ENCODE data around the gene DAB1.

The DAB1 gene

DNA sequence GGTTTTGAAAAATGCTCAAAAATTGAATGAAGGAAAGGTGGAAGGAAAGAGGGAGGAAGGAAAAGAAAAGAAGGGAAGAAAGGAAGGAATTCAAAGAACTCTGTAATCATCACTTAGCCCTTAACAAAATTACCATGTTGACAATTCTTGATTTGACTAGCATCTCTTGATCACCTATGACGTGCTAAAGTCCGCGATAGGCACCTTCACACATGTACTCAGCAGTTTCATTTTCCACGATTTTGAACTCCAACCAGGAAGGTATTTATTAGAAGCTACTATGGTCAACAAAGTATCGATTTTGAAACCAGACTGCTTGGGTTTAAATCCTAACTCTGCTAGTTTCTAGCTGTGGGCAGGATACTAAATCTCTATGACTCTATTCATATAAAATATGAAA is 146.9 kb downstream of the DAB1 start:
- no peak overlapping the region for H3K4me3 ChIP-seq (ENCODE audit: low read length)

GRCh38 chr1:57272601-57273000 is 151.3 kb downstream of the DAB1 start:
- Histone ChIP-seq H3K4me1 (ENCODE audit: insufficient read depth, low read length) (peaks cover 10% of the 10 kb centered on the region), H3K36me3 (ENCODE audit: insufficient read depth, low read length) (no peaks in the 10 kb centered on the region), H3K4me3 (ENCODE audit: low read length) (no peak overlapping the region), H3K27ac (ENCODE audit: low read depth, low read length) (no peak overlapping the region), H3K9me3 (ENCODE audit: insufficient read depth, low read depth, low read length) (no peaks in the 10 kb centered on the region), H3K27me3 (ENCODE audit: insufficient read depth, low read length) (no peaks in the 10 kb centered on the region), H3K9ac (ENCODE audit: low read depth, low read length) (no peak overlapping the region)
- 82% methylated on average over 2 of the region's 2 CpGs for WGBS

More for the DNA sequence above, 146.9 kb downstream of the DAB1 start:
- WGBS = 77% methylated on average over 5 of the region's 5 CpGs
- Histone ChIP-seq H3K9ac (ENCODE audit: low read depth, low read length) (no peak overlapping the region), H3K27me3 (ENCODE audit: insufficient read depth, low read length) (no peaks in the 10 kb centered on the region), H3K36me3 (ENCODE audit: insufficient read depth, low read length) (no peaks in the 10 kb centered on the region), H3K4me1 (ENCODE audit: insufficient read depth, low read length) (no peaks in the 10 kb centered on the region; the same call in 1 of the 2 replicates), H3K9me3 (ENCODE audit: insufficient read depth, low read depth, low read length) (no peaks in the 10 kb centered on the region), H3K27ac (ENCODE audit: low read depth, low read length) (no peak overlapping the region)

DNA sequence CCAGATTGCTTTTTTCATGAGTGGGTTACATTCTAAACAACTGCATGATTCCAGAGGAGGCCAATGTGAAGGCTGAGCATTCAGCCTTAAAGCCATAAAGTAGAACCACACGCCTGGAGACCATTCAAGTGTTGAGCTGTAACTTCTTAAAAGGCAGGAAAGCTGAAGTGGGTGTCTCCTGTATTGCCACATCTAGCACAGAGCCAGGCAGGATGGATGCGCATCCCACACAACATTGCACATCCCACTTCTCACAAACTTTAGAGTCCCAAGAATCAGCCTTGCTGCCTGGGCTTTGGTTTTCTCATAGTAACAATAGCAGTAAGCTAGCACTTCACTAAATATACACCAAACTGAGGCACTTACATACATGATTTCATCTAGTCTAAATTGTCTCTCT is 151.7 kb downstream of the DAB1 start:
- H3K36me3 ChIP-seq (ENCODE audit: insufficient read depth, low read length) = no peaks in the 10 kb centered on the region
- H3K4me1 ChIP-seq (ENCODE audit: insufficient read depth, low read length) = peaks cover 10% of the 10 kb centered on the region
- H3K27me3 ChIP-seq (ENCODE audit: insufficient read depth, low read length) = no peaks in the 10 kb centered on the region
- H3K4me3 ChIP-seq (ENCODE audit: low read length) = no peak overlapping the region
- H3K9ac ChIP-seq (ENCODE audit: low read depth, low read length) = no peak overlapping the region
- WGBS = 95% methylated on average over 2 of the region's 2 CpGs
- H3K9me3 ChIP-seq (ENCODE audit: insufficient read depth, low read depth, low read length) = no peaks in the 10 kb centered on the region
- no peak overlapping the region for H3K27ac ChIP-seq (ENCODE audit: low read depth, low read length)

- no peak overlapping the region for H3K27ac ChIP-seq (ENCODE audit: low read depth, low read length)
- no peaks in the 10 kb centered on the region for H3K36me3 ChIP-seq (ENCODE audit: insufficient read depth, low read length)
- no peak overlapping the region for H3K9ac ChIP-seq (ENCODE audit: low read depth, low read length)
- 91% methylated on average over 8 of the region's 8 CpGs for WGBS
- H3K27me3 ChIP-seq (ENCODE audit: insufficient read depth, low read length) = no peaks in the 10 kb centered on the region
- no peak overlapping the region for H3K4me3 ChIP-seq (ENCODE audit: low read length)
- peaks cover 10% of the 10 kb centered on the region for H3K4me1 ChIP-seq (ENCODE audit: insufficient read depth, low read length)
- H3K9me3 ChIP-seq (ENCODE audit: insufficient read depth, low read depth, low read length) = no peaks in the 10 kb centered on the region
These were observed 152.7 kb downstream of the DAB1 start for GRCh38 chr1:57270927-57271698.

GRCh38 chr1:57269630-57270225 is 154.1 kb downstream of the DAB1 start:
- no peak overlapping the region for H3K27ac ChIP-seq (ENCODE audit: low read depth, low read length)
- 71% methylated on average over 10 of the region's 10 CpGs for WGBS
- H3K9me3 ChIP-seq (ENCODE audit: insufficient read depth, low read depth, low read length) = no peaks in the 10 kb centered on the region
- no peaks in the 10 kb centered on the region for H3K27me3 ChIP-seq (ENCODE audit: insufficient read depth, low read length)
- H3K4me1 ChIP-seq (ENCODE audit: insufficient read depth, low read length) = peaks cover 10% of the 10 kb centered on the region
- H3K36me3 ChIP-seq (ENCODE audit: insufficient read depth, low read length) = no peaks in the 10 kb centered on the region
- no peak overlapping the region for H3K4me3 ChIP-seq (ENCODE audit: low read length)
- no peak overlapping the region for H3K9ac ChIP-seq (ENCODE audit: low read depth, low read length)

- no peaks in the 10 kb centered on the region for H3K9me3 ChIP-seq (ENCODE audit: insufficient read depth, low read depth, low read length)
- H3K27me3 ChIP-seq (ENCODE audit: insufficient read depth, low read length) = no peaks in the 10 kb centered on the region
- no peak overlapping the region for H3K9ac ChIP-seq (ENCODE audit: low read depth, low read length)
- H3K4me3 ChIP-seq (ENCODE audit: low read length) = no peak overlapping the region
- H3K27ac ChIP-seq (ENCODE audit: low read depth, low read length) = no peak overlapping the region
- no peaks in the 10 kb centered on the region for H3K36me3 ChIP-seq (ENCODE audit: insufficient read depth, low read length)
- WGBS = 90% methylated on average over 5 of the region's 5 CpGs
- peaks cover 20% of the 10 kb centered on the region for H3K4me1 ChIP-seq (ENCODE audit: insufficient read depth, low read length)
These were observed 158.8 kb downstream of the DAB1 start for GRCh38 chr1:57265104-57265503.

- Histone ChIP-seq H3K9me3 (ENCODE audit: insufficient read depth, low read depth, low read length) (no peaks in the 10 kb centered on the region), H3K4me3 (ENCODE audit: low read length) (no peak overlapping the region), H3K4me1 (ENCODE audit: insufficient read depth, low read length) (peaks cover 10% of the 10 kb centered on the region), H3K9ac (ENCODE audit: low read depth, low read length) (no peak overlapping the region), H3K36me3 (ENCODE audit: insufficient read depth, low read length) (no peaks in the 10 kb centered on the region), H3K27ac (ENCODE audit: low read depth, low read length) (no peak overlapping the region; the same call in 1 of the 2 replicates), H3K27me3 (ENCODE audit: insufficient read depth, low read length) (no peaks in the 10 kb centered on the region)
- 45% methylated on average over 2 of the region's 3 CpGs for WGBS
These were observed 161.4 kb downstream of the DAB1 start for GRCh38 chr1:57262472-57262871.

DNA sequence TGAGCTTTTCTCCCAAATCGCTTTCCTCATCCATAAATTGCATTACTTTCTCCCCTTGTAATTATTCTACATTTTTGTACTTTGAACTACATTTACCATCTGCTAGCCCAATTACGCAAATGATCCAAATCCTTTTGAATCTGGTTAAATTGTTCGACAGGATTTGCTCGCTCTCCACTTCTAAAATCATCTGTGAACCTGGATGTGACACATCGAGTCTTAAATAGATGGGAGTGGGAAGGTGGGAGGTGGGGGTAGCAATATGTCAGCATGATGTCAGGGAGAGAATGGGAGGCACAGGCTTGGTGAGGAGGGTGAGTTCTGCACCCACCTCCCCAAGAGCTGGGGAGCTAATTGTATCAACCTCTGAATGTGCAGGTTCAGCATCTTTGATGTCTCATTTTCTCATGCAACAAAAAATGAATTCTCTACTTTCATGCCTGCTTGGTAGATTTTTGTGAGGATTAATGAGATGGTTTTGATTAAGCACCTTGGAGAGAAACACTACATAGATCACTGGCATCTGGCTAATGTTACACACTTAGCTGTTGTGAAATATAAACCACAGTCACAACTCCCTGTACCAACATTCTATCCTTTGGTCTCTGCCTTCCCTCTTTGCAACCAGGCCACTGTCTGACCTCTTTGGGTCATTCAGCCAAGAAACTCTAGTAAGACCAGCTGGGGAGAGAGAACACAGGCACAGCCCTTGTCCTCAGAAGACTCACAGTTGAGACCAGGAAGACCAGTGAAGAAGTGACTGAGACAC is 165.1 kb downstream of the DAB1 start:
- no peaks in the 10 kb centered on the region for H3K27me3 ChIP-seq (ENCODE audit: insufficient read depth, low read length)
- H3K4me3 ChIP-seq (ENCODE audit: low read length) = no peak overlapping the region
- no peak overlapping the region for H3K9ac ChIP-seq (ENCODE audit: low read depth, low read length)
- no peak overlapping the region for H3K27ac ChIP-seq (ENCODE audit: low read depth, low read length)
- H3K36me3 ChIP-seq (ENCODE audit: insufficient read depth, low read length) = no peaks in the 10 kb centered on the region
- H3K9me3 ChIP-seq (ENCODE audit: insufficient read depth, low read depth, low read length) = no peaks in the 10 kb centered on the region
- WGBS = 98% methylated on average over 5 of the region's 5 CpGs
- peaks cover 10% of the 10 kb centered on the region for H3K4me1 ChIP-seq (ENCODE audit: insufficient read depth, low read length)

DNA sequence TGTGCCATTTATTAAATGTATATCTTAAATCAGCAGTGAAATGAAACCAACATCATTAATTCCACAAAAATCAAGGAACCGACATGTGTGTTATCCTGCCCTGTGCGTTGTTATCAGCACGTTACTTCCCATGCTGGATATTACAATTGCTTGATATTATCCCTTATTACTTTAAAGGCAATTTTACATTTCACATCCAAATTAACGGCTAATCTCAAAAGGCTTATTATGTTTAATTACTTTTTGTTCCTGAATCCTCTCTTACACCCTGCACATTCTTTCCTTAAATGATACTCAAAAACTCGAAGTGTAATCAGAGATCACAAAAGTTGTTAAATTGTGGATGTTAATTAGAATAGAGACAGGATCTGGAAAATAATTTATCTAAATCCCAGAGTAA is 167.9 kb downstream of the DAB1 start:
- Histone ChIP-seq H3K27ac (ENCODE audit: low read depth, low read length) (no peak overlapping the region), H3K9ac (ENCODE audit: low read depth, low read length) (no peak overlapping the region), H3K36me3 (ENCODE audit: insufficient read depth, low read length) (no peaks in the 10 kb centered on the region), H3K27me3 (ENCODE audit: insufficient read depth, low read length) (no peaks in the 10 kb centered on the region), H3K4me1 (ENCODE audit: insufficient read depth, low read length) (no peaks in the 10 kb centered on the region; the same call in 1 of the 2 replicates), H3K9me3 (ENCODE audit: insufficient read depth, low read depth, low read length) (no peaks in the 10 kb centered on the region), H3K4me3 (ENCODE audit: low read length) (no peak overlapping the region)
- WGBS = 96% methylated on average over 5 of the region's 5 CpGs

GRCh38 chr1:57254022-57254421 is 169.8 kb downstream of the DAB1 start:
- H3K27me3 ChIP-seq (ENCODE audit: insufficient read depth, low read length) = no peaks in the 10 kb centered on the region
- H3K9ac ChIP-seq (ENCODE audit: low read depth, low read length) = no peak overlapping the region
- no peaks in the 10 kb centered on the region for H3K9me3 ChIP-seq (ENCODE audit: insufficient read depth, low read depth, low read length)
- no peaks in the 10 kb centered on the region; the same call in 1 of the 2 replicates for H3K4me1 ChIP-seq (ENCODE audit: insufficient read depth, low read length)
- no peak overlapping the region for H3K4me3 ChIP-seq (ENCODE audit: low read length)
- no peak overlapping the region for H3K27ac ChIP-seq (ENCODE audit: low read depth, low read length)
- 73% methylated on average over 2 of the region's 2 CpGs for WGBS
- H3K36me3 ChIP-seq (ENCODE audit: insufficient read depth, low read length) = no peaks in the 10 kb centered on the region

DNA sequence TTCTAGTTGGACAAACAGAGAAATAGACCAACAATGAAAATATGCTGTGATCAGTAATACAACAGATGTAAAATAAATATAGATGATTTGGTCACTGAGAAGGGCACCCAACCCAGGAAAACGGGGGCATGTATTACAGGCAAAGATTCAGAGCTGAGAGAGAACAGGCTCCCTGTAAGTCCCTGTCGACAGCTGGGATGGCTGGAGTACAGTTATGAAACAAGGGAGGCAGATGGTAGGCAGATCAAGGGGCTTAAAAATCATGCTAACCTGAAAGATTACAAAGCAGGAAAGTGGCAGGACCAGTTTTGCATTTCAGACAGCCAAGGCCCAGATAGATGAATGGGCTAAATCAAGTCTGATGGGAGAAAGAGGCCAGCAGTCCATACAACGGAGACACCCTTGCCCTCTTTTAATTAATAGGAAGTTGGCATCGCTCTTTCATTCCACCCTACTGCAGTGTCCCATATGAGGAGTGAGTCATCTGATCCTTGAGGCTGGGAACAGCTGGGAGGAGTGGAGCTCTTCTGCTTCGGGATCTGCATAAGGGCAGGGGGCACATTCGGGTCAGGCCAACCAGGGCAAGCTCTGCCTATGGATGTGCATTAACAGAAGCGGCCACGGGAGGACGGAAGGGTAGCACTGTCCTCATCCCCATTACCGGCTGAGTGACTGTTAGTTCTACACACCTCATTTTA is 171.1 kb downstream of the DAB1 start:
- H3K36me3 ChIP-seq (ENCODE audit: insufficient read depth, low read length) = no peaks in the 10 kb centered on the region
- no peaks in the 10 kb centered on the region; the same call in 1 of the 2 replicates for H3K4me1 ChIP-seq (ENCODE audit: insufficient read depth, low read length)
- no peak overlapping the region for H3K27ac ChIP-seq (ENCODE audit: low read depth, low read length)
- H3K9me3 ChIP-seq (ENCODE audit: insufficient read depth, low read depth, low read length) = no peaks in the 10 kb centered on the region
- no peaks in the 10 kb centered on the region for H3K27me3 ChIP-seq (ENCODE audit: insufficient read depth, low read length)
- H3K4me3 ChIP-seq (ENCODE audit: low read length) = no peak overlapping the region
- WGBS = 84% methylated on average over 9 of the region's 10 CpGs
- H3K9ac ChIP-seq (ENCODE audit: low read depth, low read length) = no peak overlapping the region

Measured in HUES64 (cell line).